Body of pancreas (tissue), 4 donors: ENCODE measurements around the gene SPATA1.

ENCODE experiments used
- CTCF ChIP-seq, 7 experiments: fragments of 450-650 bp in 4 of 7; fragments of 200-600 bp in 3 of 7; sonication (generic) in 3 of 7; IDR thresholded peaks; one replicate each; pipeline ENCODE4 v1.5.1; 2016 to 2019; ENCODE audit warnings: antibody characterized with exemption in 7 of 7
- POLR2A ChIP-seq, 3 donors: fragments of 450-650 bp; IDR thresholded peaks; one replicate each; pipeline ENCODE4 v1.6.1; 2016; ENCODE audit warnings: antibody characterized with exemption in 3 of 3, mild to moderate bottlenecking in 2 of 3

GRCh38 chr1:84489766-84490165 is 16.4 kb upstream of the SPATA1 start:
- TF ChIP-seq CTCF (IDR thresholded peaks at IDR 0.05) (no peak), POLR2A (IDR thresholded peaks at IDR 0.05) (no peak)
